Uterus (tissue), 4 donors: Measurements from ENCODE around the gene BHMT. TPM values are rescaled to one million over a fixed set of nuclear protein-coding genes. Genes with fewer than 3 reads are reported as not detected.

ENCODE experiments used
- DNase-seq, 2 donors: peaks; one replicate each; pipeline ENCODE4 v3.0.0-alpha.2; 2019 to 2020
- H3K27ac ChIP-seq, 2 donors: fragments of 200-600 bp; sonication (generic); 1 replicate in 1 of 2; 2 replicates in 1 of 2; pipeline ENCODE4 v1.5.1; 2016 to 2018
- H3K27me3 ChIP-seq, 2 donors: fragments of 200-600 bp; sonication (generic); one replicate each; pipeline ENCODE4 v1.5.1; 2018 to 2019; ENCODE audit warnings: control low read depth in 1 of 2
- H3K36me3 ChIP-seq, 2 donors: fragments of 200-600 bp; sonication (generic); one replicate each; pipeline ENCODE4 v1.5.1; 2019; ENCODE audit warnings: control low read depth in 1 of 2
- H3K4me1 ChIP-seq, 2 donors: fragments of 200-600 bp; sonication (generic); one replicate each; pipeline ENCODE4 v1.5.1; 2018 to 2019; ENCODE audit warnings: control low read depth in 1 of 2
- H3K4me3 ChIP-seq, 2 donors: fragments of 200-600 bp; sonication (generic); 1 replicate in 1 of 2; 2 replicates in 1 of 2; pipeline ENCODE4 v1.5.1; 2018 to 2019; ENCODE audit warnings: mild to moderate bottlenecking in 1 of 2
- H3K9me3 ChIP-seq, 2 donors: fragments of 200-600 bp; sonication (generic); one replicate each; pipeline ENCODE4 v1.5.1; 2019; ENCODE audit warnings: control low read depth in 1 of 2
- CTCF ChIP-seq, 4 experiments: fragments of 200-600 bp in 2 of 4; fragments of 450-650 bp in 2 of 4; sonication (generic) in 2 of 4; IDR thresholded peaks; one replicate each; pipeline ENCODE4 v1.5.1; 2016 to 2019; ENCODE audit warnings: antibody characterized with exemption in 4 of 4, mild to moderate bottlenecking in 2 of 4, moderate library complexity in 1 of 4
- POLR2A ChIP-seq, 2 donors: fragments of 450-650 bp; IDR thresholded peaks; one replicate each; pipeline ENCODE4 v1.6.1; 2016; ENCODE audit warnings: antibody characterized with exemption in 2 of 2, mild to moderate bottlenecking in 1 of 2, moderate library complexity in 1 of 2
- intact Hi-C: fragments of 100-400 bp; cut with DNase I; formaldehyde crosslinking; loops from one replicate; pipeline ENCODE4 v1.15.1; 2023; ENCODE audit warnings: low total_unique reads
- total RNA-seq, 4 donors: library from RNA; depleted of rRNA in 3 of 4; stranded (reverse); fragments of >200 nt in 3 of 4; gene quantifications; one replicate each; pipeline versions ENCODE4 v1.1.0 to v1.2.4, GENCODE V29; 2014 to 2023
- donor health status: DM: yes; HTN: yes; CAD: no.

Gene BHMT
- total RNA-seq, 4 donors from 2014 or later, result 0.34 to 0.48 TPM; not detected in 2

GRCh38 chr5:79111960-79112702, 522 bp downstream of the BHMT start:
- intact Hi-C loops, result no loop called here
- Histone ChIP-seq H3K27ac (no peak overlapping the region), H3K4me1 (no peaks in the 10 kb centered on the region), H3K36me3 (no peaks in the 10 kb centered on the region), H3K4me3 (no peak overlapping the region), H3K27me3 (no peaks in the 10 kb centered on the region), H3K9me3 (no peaks in the 10 kb centered on the region)
- no peak for DNase-seq
- no peak for TF ChIP-seq CTCF (IDR thresholded peaks at IDR 0.05)
- no peak for TF ChIP-seq POLR2A (IDR thresholded peaks at IDR 0.05)

DNA sequence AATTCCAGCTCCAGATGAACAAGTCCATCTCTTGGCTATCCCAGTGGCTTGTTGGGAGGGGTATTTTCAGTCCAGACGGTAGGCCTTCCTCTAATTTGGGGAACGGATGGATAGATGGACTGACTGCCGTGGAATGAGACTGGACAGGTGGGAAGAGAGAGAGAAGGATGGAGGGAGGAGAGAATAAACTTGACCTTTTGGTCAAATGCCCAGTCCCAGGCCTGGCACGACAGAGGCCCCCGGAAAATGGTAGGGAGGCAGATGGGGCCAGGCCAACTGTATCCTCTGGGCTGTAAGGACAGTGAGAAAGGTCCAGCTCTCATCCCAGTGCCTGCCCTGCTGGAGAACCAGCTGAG, 1.1 kb downstream of the BHMT start:
- H3K27me3 ChIP-seq, result no peaks in the 10 kb centered on the region
- no peaks in the 10 kb centered on the region for H3K36me3 ChIP-seq
- H3K4me1 ChIP-seq, result no peaks in the 10 kb centered on the region
- TF ChIP-seq CTCF (IDR thresholded peaks at IDR 0.05) (no peak), POLR2A (IDR thresholded peaks at IDR 0.05) (no peak)
- intact Hi-C loops, result no loop called here
- no peak for DNase-seq
- H3K4me3 ChIP-seq, result no peak overlapping the region
- H3K27ac ChIP-seq, result no peak overlapping the region
- no peaks in the 10 kb centered on the region for H3K9me3 ChIP-seq

GRCh38 chr5:79119486-79119885, 7.9 kb downstream of the BHMT start:
- Histone ChIP-seq H3K36me3 (no peaks in the 10 kb centered on the region), H3K9me3 (no peaks in the 10 kb centered on the region), H3K4me3 (no peak overlapping the region), H3K27me3 (no peaks in the 10 kb centered on the region), H3K27ac (no peak overlapping the region), H3K4me1 (no peaks in the 10 kb centered on the region)
- intact Hi-C loops, result no loop called here
- no peak for DNase-seq
- no peak for TF ChIP-seq CTCF (IDR thresholded peaks at IDR 0.05)
- no peak for TF ChIP-seq POLR2A (IDR thresholded peaks at IDR 0.05)

- DNase-seq, result no peak
- Histone ChIP-seq H3K4me3 (no peak overlapping the region), H3K9me3 (no peaks in the 10 kb centered on the region), H3K4me1 (no peaks in the 10 kb centered on the region), H3K27me3 (no peaks in the 10 kb centered on the region), H3K27ac (no peak overlapping the region), H3K36me3 (no peaks in the 10 kb centered on the region)
- intact Hi-C loops, result no loop called here
- no peak for TF ChIP-seq POLR2A (IDR thresholded peaks at IDR 0.05)
- TF ChIP-seq CTCF (IDR thresholded peaks at IDR 0.05), result no peak
These were observed 8.6 kb downstream of the BHMT start for GRCh38 chr5:79120221-79120620.

- intact Hi-C loops, result no loop called here
- Histone ChIP-seq H3K27ac (no peak overlapping the region), H3K4me1 (no peaks in the 10 kb centered on the region), H3K9me3 (no peaks in the 10 kb centered on the region), H3K4me3 (no peak overlapping the region), H3K27me3 (no peaks in the 10 kb centered on the region), H3K36me3 (no peaks in the 10 kb centered on the region)
- DNase-seq, result no peak
- TF ChIP-seq POLR2A (IDR thresholded peaks at IDR 0.05) (no peak), CTCF (IDR thresholded peaks at IDR 0.05) (no peak)
These were observed 11.4 kb downstream of the BHMT start for GRCh38 chr5:79122973-79123372.
